Erythroblast (primary cell): ENCODE data around the gene TTC33.

Experiments
- GATA1 ChIP-seq: IDR thresholded peaks from 2 replicates; pipeline ENCODE4 v1.6.1; 2011; ENCODE audit warnings: low read depth, mild to moderate bottlenecking, control low read depth, low read length, moderate library complexity
- POLR2A ChIP-seq: IDR thresholded peaks from 2 replicates; pipeline ENCODE4 v1.6.1; 2011; ENCODE audit warnings: mild to moderate bottlenecking, low read length

- no peak for TF ChIP-seq POLR2A
- no peak for TF ChIP-seq GATA1
These were observed 260.5 kb downstream of the TTC33 start for GRCh38 chr5:40495237-40495635.
